ENCODE measurements around the gene TMEM59L.

The TMEM59L gene

DNA sequence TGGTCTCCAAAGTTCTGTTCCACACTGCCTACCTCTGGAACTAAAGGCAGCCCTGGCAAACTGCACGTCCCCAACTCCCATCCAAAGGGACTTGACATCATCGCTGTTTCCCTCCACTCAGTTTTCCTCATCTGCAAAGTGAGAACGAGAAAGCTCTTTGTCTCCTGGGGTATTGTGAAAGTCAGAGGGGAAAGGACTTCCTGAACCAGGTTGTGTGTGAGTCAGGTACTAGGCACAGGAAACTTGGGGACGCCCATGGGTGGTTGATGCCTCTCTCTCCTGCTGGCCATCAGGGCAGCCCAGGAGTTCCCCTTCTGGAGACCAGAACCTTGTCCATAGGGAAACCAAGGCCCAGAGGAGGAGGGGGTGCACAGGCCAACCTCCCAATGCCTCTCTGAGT is 10.8 kb upstream of the TMEM59L start:
- H3K9me3 Mint-ChIP-seq, result no peaks in the 10 kb centered on the region

DNA sequence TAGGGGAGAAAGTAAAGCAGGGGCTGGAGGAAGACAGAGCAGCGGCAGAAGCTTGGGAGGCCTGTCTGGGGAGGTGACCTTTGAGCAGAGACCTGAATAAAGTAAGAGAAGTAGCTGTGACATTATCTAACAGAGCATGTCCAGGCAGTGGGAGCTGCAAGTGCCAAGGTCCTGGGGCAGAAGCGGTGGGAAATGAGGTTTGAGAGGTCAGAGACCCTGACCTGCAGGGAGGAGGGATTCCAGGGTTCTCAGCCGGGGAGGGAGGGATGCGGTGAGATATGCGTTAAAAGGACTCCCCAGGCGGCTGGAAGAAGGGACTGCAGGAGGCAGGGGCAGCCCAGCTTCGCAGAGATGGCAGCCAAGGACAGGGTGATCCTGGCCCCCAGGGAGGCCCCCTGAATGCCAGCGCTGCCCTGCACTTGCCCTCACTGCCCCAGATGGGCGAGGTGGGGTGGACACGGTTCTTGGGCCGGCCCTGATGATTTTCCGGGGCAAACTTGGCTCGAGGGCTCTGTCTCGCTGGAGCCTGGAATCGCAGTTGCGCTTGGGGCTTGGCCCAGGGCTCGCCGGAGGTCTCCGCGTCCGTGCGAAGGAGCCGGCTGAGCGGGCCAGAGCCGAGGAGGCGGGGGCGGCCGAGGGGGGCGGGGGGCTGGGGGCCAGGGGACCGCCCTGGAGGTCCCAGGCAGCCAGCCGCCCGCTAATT is 9.3 kb upstream of the TMEM59L start:
- Mint-ChIP-seq H3K4me3 (no peak overlapping the region), H3K27me3 (peaks cover 58% of the 10 kb centered on the region), H3K4me1 (peaks cover 4% of the 10 kb centered on the region), H3K36me3 (ENCODE audit: low read depth) (no peaks in the 10 kb centered on the region), H3K9me3 (no peaks in the 10 kb centered on the region), H3K27ac (no peak overlapping the region)
- DNase-seq, result no peak
- peak; percentile 51 for ATAC-seq

More for the DNA sequence above, 10.8 kb upstream of the TMEM59L start:
- H3K4me1 Mint-ChIP-seq, result peaks cover 4% of the 10 kb centered on the region
- DNase-seq (no peak), ATAC-seq (no peak)
- H3K27me3 Mint-ChIP-seq, result peaks cover 44% of the 10 kb centered on the region
- H3K4me3 Mint-ChIP-seq, result no peak overlapping the region
- H3K27ac Mint-ChIP-seq, result no peak overlapping the region
- H3K36me3 Mint-ChIP-seq (ENCODE audit: low read depth), result no peaks in the 10 kb centered on the region

DNA sequence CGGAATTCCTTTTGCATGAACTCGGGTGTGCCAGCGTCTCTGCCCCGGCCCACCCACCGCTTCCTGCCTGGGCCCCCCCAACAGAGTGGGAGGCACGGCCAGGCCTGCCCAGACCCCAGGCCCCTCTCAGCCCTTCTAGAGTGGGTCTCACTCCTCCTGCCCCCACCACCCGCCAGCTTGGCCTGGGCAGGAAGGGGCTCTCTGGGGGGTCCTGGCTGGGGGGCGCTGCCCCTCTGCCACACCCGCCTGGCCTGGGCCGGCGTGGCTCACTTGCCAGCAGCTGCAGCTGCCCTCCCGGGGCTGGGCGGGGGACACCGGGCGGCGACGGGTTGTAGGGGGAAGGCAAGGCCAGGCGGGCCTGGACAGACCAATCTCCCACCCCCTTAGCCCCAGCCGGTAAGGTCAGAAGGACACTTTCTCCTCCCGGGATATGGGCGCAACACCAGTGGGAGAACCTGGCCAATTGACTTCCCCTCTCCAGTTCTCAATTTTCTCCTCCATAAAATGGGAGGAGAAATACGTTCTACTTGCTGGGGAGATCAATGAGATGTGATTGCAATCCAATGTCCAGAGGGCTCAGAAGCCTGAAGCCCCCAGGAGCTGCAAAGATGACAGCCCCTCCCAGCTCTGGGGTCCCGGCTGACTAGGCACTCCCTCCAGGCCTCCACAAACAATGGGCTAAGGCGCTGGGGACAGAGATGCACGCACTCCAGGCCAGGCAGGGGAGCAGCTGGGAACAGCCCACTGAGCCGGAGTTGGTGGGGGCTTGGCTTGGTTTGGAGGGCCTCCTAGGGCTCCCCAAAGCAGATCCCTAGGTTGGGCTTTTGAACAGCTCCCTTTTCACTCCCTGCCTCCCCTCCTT is 8.5 kb upstream of the TMEM59L start:
- ATAC-seq (no peak), DNase-seq (no peak)
- no peaks in the 10 kb centered on the region for H3K36me3 Mint-ChIP-seq (ENCODE audit: low read depth)
- H3K9me3 Mint-ChIP-seq, result no peaks in the 10 kb centered on the region
- H3K4me3 Mint-ChIP-seq, result no peak overlapping the region
- H3K27ac Mint-ChIP-seq, result no peak overlapping the region
- H3K27me3 Mint-ChIP-seq, result peaks cover 65% of the 10 kb centered on the region
- peaks cover 4% of the 10 kb centered on the region for H3K4me1 Mint-ChIP-seq

DNA sequence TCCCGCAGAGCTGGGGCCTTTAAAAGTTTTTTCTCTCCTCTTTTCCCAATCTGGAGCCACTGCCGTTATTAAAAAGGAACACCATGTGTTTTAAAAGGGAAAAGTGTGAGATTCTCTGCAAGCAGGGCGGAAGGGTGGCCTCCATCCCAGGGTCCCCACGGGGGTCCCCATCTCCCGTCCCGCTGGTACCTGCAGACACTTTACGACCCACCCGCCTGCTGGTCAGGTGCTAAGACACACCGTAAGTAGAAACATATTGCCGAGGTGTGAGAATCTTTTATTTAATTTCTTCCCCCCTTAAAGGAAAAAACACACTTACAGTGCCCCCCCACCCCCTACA is 7.9 kb upstream of the TMEM59L start:
- Mint-ChIP-seq H3K36me3 (ENCODE audit: low read depth) (no peaks in the 10 kb centered on the region), H3K4me1 (peaks cover 4% of the 10 kb centered on the region), H3K27ac (no peak overlapping the region), H3K9me3 (no peaks in the 10 kb centered on the region), H3K27me3 (peaks cover 68% of the 10 kb centered on the region), H3K4me3 (no peak overlapping the region)
- DNase-seq, result no peak
- no peak for ATAC-seq

DNA sequence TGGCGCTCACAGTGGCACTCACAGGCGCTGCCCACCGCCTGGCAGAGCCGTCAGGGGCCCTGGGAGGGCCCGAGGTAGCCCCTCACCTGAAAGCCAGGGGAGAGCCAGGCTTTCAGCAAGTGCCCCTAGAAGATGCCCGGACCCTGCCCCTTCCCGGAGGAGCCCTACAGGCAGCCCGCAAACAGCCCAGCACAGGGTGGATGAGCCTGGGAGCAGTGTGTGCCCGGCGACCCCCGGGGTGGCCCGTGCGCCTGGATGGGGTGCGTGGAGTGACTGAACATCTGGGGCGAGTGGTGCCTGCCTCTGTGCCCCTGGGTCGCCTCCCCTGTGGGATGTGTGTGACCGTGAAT is 7.5 kb upstream of the TMEM59L start:
- peak overlapping the region; percentile 27 for H3K4me3 Mint-ChIP-seq
- no peak for ATAC-seq
- H3K9me3 Mint-ChIP-seq, result no peaks in the 10 kb centered on the region
- no peaks in the 10 kb centered on the region for H3K36me3 Mint-ChIP-seq (ENCODE audit: low read depth)
- H3K4me1 Mint-ChIP-seq, result peaks cover 4% of the 10 kb centered on the region
- H3K27ac Mint-ChIP-seq, result no peak overlapping the region
- DNase-seq, result no peak
- peaks cover 69% of the 10 kb centered on the region for H3K27me3 Mint-ChIP-seq

DNA sequence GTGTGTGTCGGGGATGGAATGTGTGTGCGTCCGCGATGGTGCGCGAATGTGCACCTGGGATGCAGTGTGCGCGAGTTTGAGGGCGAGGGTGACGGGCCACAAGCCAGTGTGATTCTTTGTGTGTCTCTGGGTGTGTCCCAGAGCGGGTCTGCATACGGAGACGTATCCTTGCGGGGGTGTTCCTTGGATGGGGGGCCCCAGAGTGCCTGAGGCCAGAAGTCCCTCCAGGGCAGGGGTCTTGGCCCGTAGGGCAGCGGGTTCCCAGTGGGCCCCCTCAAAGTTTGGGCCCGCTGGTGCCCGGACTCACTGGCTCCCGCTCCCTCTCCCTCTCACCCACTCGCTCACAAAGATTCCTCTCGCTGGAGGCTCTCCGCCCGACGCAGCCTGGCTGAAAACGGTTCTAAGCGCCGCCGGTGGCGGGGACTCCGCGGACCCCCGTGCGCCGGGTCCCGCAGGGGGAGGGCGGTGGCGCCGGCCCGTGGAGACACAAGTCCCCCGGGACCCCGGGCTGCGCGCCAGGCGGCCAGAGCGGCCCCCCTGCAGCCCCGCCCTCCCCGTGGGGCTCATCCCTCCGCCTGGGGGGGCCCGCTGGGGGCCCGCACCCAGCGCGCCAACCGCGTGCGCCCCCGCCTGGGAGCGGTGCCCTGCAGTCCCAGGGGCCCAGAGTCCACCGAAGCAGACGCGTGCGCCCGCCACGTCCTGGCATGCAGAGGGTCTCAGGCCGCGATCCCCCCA is 7.0 kb upstream of the TMEM59L start:
- DNase-seq (no peak), ATAC-seq (no peak)
- Mint-ChIP-seq H3K4me1 (peaks cover 4% of the 10 kb centered on the region), H3K9me3 (no peaks in the 10 kb centered on the region), H3K4me3 (peak overlapping the region; percentile 27), H3K36me3 (ENCODE audit: low read depth) (no peaks in the 10 kb centered on the region), H3K27ac (no peak overlapping the region), H3K27me3 (peaks cover 72% of the 10 kb centered on the region)

DNA sequence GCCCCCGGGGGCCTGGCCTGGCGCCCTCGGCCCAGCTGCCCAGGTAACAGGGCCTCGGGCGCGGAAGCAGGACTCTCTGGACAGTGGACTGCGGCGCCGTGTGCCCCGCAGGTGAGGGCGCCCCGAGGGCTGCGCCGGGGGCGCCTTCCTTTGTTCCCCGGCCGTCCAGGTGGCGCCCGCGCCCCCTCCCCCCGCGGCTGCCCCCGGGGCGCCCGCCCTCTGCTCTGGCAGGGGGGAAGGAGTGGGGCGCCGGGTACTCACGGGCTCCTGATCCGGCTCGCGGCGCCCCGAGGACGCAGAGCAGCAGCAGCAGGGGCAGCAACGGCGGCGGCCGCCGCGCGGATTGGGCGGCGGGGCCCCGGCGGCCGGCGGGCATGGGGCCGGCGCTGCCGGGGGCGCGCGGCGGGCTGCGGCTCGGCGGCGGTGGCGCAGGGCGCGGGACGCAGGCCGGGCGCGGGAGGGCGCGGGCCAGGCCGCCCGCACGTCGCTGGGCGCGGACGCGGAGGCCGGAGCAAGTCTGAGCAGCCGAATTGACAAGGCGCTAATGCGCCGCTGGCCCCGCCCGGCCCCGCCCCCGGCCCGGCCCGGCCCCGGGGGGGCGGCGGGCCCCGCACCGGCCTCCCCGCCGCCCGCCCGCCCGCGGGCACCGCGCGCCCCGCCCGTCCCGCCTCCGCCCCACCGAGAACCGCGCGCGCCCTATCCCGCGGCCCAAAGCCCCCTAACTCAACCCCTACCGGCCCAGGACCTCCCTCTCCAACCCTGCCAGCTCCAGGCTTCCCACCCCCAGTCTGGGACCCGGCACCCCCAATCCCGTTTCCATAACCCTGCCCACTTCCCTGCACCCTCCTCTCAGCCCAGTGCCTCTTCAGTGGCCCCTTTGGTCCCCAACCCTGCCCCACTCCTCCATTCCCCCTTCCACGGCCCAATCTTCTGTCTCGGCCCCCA is 6.1 kb upstream of the TMEM59L start, which contains the start of gene CRLF1:
Gene CRLF1 (minus strand): TSS at position 519 of the 945 bp plus-strand sequence. CDS start 143 bp downstream, at position 376.
- DNase-seq, result no peak
- no peak for ATAC-seq
- no peak within 1 kb of the TSS for H3K4me3 Mint-ChIP-seq
- H3K4me1 Mint-ChIP-seq, result peaks cover 9% of the 10 kb centered on the region
- H3K27ac Mint-ChIP-seq, result no peak within 1 kb of the TSS
- no peaks in the 10 kb centered on the region for H3K36me3 Mint-ChIP-seq (ENCODE audit: low read depth)
- H3K9me3 Mint-ChIP-seq, result no peaks in the 10 kb centered on the region
- peaks cover 74% of the 10 kb centered on the region for H3K27me3 Mint-ChIP-seq

DNA sequence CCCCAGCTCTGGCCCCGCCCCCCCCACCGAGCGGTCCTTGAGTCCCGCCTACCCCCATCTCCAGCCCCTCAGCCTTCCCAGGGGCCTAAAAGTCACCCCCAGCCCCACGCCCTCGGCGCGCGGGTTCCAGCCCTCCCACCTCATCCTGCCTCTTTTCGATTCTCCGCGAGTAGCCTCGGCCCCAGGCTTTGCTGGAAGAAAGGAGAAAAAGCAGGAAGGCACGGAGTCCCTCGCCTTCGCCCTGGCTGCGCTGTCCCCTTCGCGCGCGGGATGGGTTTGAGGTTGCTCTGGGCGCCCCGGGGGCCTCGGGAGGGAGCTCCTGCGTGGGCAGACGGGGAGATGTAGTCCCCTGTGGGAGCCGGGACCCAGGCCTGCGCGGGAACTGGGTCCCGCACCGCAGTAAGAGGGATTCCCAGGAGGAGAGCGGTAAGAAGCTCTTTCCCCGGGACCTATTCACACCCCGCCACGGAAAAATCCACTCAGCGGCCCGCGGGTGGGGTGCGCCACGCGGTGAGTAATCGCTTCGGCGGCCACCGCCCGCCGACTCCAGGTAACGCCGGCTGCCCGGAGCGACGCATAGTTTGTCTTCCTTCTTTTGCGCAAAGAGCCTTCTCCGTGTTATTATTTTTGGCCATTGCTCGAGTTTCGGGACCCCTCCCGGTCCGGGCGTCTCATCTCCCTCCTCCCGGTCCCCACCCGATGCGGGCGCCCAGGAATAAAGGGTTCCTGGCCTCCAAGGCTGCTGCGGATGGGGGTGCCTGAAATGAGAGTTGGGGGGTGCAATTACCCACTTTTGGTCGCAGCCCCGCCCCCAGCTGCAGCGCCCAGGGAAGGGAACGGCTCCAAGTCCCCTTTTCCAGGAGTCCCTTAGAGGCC is 5.2 kb upstream of the TMEM59L start:
- DNase-seq, result no peak
- no peak overlapping the region for H3K4me3 Mint-ChIP-seq
- H3K9me3 Mint-ChIP-seq, result no peaks in the 10 kb centered on the region

DNA sequence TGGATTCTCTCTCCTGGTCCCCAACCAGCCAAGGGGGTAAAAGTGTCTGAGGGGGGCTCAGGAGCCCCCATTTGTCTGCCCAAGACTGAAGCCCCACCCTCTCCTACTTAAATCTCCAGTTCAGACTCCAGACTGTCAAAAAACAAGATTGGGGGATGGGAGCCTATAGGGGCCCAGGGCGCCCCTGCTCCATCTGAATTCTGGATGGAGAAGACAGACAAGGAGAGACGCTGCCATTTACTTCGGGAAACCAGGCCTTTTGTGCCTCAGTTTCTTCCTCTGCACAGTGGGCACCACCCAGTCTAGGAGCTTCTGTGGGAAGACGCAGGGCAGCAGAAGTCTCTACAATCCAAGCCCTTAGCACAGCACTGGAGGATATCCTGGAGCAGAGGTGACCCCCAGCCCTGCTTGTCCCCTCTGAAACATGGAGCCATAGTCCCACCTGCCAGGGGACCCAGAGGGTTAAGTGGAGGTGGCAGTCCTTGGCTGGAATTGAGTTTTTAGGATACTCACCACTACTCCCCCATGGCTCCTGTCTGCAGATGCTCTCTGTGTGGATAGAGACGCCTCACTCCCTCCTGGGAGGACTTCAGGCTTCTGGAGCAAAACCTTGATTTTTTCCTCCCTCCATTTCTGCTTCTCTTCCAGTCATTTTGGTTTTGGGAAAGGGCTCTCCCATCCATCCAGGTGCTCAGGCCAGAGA is 4.4 kb upstream of the TMEM59L start:
- H3K4me3 Mint-ChIP-seq, result no peak overlapping the region
- H3K36me3 Mint-ChIP-seq (ENCODE audit: low read depth), result no peaks in the 10 kb centered on the region
- no peaks in the 10 kb centered on the region for H3K9me3 Mint-ChIP-seq
- DNase-seq (no peak), ATAC-seq (no peak)
- H3K27me3 Mint-ChIP-seq, result peaks cover 69% of the 10 kb centered on the region
- peaks cover 16% of the 10 kb centered on the region for H3K4me1 Mint-ChIP-seq
- no peak overlapping the region for H3K27ac Mint-ChIP-seq

More for the DNA sequence above, 5.2 kb upstream of the TMEM59L start:
- ATAC-seq, result no peak
- no peaks in the 10 kb centered on the region for H3K36me3 Mint-ChIP-seq (ENCODE audit: low read depth)
- peaks cover 72% of the 10 kb centered on the region for H3K27me3 Mint-ChIP-seq
- peaks cover 15% of the 10 kb centered on the region for H3K4me1 Mint-ChIP-seq
- H3K27ac Mint-ChIP-seq, result no peak overlapping the region

DNA sequence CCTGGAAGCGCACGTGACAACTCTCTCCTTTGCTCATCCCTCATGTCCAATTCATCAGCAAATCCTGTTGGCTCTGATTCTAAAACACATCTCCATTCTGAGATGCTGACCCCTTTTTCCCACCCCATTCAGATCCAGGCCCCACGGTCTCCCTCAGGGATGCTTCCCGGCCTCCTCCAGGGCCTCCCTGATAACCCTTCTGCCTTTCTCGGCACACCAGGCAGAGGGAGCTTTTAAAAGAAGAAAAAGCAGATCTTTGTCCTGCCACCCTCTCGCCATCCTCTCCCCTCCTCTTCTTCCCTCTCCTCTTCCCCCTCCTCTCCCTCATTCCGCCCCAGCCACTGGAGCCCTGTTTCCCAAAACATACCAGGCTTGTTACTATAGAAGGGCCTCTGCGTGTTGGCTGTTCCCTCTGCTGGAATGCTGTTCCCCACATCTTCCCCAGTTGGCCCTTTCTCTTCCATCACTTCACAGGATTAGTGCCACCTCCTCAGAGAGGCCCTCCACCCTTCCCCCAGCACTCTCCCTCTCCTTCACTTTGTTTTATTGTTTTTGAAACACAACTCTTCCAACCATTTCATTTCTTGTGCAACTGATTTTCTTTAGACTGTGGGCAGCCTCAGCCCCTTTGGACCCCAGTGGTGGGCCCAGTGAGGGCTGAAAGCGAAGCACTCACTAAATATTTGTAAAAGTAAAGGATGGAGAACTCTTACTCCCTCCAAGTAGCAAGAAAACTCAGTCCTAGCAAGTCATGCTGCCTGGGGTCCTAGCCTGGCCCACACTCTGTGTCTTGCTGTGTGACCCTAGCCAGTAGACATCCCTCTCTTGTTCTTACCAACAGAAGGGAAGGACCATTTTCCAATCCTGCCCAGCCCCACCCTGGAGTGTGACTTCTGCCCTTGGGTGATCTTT is 3.6 kb upstream of the TMEM59L start:
- no peak for ATAC-seq
- DNase-seq, result no peak
- Mint-ChIP-seq H3K36me3 (ENCODE audit: low read depth) (no peaks in the 10 kb centered on the region), H3K9me3 (no peaks in the 10 kb centered on the region), H3K4me1 (peaks cover 18% of the 10 kb centered on the region), H3K4me3 (no peak overlapping the region), H3K27me3 (peaks cover 73% of the 10 kb centered on the region), H3K27ac (no peak overlapping the region)

DNA sequence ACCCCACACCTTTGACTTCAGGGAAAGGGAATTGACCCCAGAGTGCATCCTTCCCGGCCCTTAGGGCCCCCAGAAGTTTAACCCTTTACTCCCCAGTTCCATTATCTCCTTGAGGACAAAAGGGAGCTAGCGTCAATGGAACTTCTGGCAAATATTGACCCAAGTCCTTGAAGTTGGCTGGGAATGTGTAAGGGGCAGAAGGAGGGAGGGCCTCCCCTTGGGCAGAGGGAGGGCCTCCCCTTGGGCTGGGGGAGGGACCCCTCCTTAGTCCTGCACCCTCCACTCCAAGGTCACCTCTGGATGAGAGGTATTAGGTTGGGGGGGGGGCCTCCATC is 3.0 kb upstream of the TMEM59L start:
- Mint-ChIP-seq H3K27me3 (peaks cover 74% of the 10 kb centered on the region), H3K9me3 (no peaks in the 10 kb centered on the region), H3K4me1 (peaks cover 18% of the 10 kb centered on the region), H3K4me3 (no peak overlapping the region), H3K36me3 (ENCODE audit: low read depth) (no peaks in the 10 kb centered on the region), H3K27ac (no peak overlapping the region)
- ATAC-seq, result no peak
- no peak for DNase-seq

DNA sequence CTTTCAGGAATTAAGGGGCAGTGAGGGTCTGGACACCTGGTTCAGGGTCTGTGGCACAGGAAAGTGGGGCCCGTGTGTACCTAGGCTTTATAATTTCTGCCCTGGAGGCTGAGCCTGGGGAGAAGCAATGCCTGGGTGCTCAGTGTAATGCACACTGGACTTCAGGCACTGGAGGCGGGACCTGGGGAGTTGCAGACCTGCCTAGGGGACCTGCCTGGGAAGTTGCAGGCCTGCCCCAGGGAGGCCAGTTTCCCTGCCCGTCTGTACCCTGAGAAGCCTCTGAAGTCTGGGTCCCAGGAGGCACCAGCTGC is 2.5 kb upstream of the TMEM59L start:
- H3K9me3 Mint-ChIP-seq, result no peaks in the 10 kb centered on the region
- no peak overlapping the region for H3K4me3 Mint-ChIP-seq

More for the DNA sequence above, 2.5 kb upstream of the TMEM59L start:
- H3K27ac Mint-ChIP-seq, result no peak overlapping the region
- DNase-seq, result no peak
- no peaks in the 10 kb centered on the region for H3K36me3 Mint-ChIP-seq (ENCODE audit: low read depth)
- ATAC-seq, result no peak
- H3K27me3 Mint-ChIP-seq, result peaks cover 74% of the 10 kb centered on the region
- H3K4me1 Mint-ChIP-seq, result peaks cover 18% of the 10 kb centered on the region
